Mucosa of rectum (tissue), 2 donors: ENCODE results near the gene CELA1.
A peak's percentile ranks its signal among the peaks of the same experiment; 100 is the strongest.

Experiments used
- H3K27ac ChIP-seq, 2 donors: one replicate each; pipeline ENCODE4 v1.7.0; 2013; ENCODE audit warnings: inconsistent platforms in 2 of 2, low read depth in 2 of 2, low read length in 2 of 2
- H3K27me3 ChIP-seq, 2 donors: one replicate each; pipeline ENCODE4 v1.7.0; 2013; ENCODE audit warnings: low read length in 2 of 2; ENCODE audit not compliant: control insufficient read depth in 2 of 2, insufficient read depth in 2 of 2
- H3K36me3 ChIP-seq, 2 donors: one replicate each; pipeline ENCODE4 v1.7.0; 2013; ENCODE audit warnings: low read length in 2 of 2; ENCODE audit not compliant: control insufficient read depth in 2 of 2, insufficient read depth in 2 of 2
- H3K4me1 ChIP-seq, 2 donors: one replicate each; pipeline ENCODE4 v1.7.0; 2013; ENCODE audit warnings: low read length in 2 of 2, mild to moderate bottlenecking in 1 of 2; ENCODE audit not compliant: control insufficient read depth in 2 of 2, insufficient read depth in 2 of 2
- H3K4me3 ChIP-seq, 2 donors: one replicate each; pipeline ENCODE4 v1.7.0; 2013; ENCODE audit warnings: low read length in 2 of 2
- H3K9ac ChIP-seq, 2 donors: one replicate each; pipeline ENCODE4 v1.7.0; 2013; ENCODE audit warnings: low read length in 2 of 2, low read depth in 1 of 2, mild to moderate bottlenecking in 1 of 2
- H3K9me3 ChIP-seq, 2 donors: one replicate each; pipeline ENCODE4 v1.7.0; 2013; ENCODE audit warnings: low read length in 2 of 2; ENCODE audit not compliant: control insufficient read depth in 2 of 2
- donor health status: healthy.
- donor health status: Normal muscosa, but diverticular disease.

CELA1 gene

DNA sequence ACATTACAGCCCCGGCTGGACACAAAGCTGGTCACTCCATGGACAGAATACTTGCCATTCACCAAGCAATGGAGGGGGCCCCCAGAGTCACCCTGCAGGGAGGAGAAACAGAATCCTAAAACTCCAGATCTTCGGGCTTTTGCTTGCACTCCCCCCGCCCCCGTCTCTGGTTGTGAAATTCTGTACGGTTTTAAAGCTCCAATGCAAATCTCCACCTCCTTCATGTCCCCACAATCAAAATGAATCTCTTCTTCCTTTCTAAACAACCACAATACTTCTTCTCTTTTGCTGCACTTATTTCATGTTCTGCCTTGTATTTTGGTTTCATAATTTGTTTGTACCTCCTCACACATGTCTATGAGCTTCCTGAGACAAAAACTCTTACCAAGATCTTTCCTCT lies 16.7 kb downstream of the CELA1 start:
- H3K9me3 ChIP-seq = no peaks in the 10 kb centered on the region
- no peak overlapping the region for H3K4me3 ChIP-seq
- H3K4me1 ChIP-seq = peaks cover 23 to 34% of the 10 kb centered on the region in 2 donors
- no peak overlapping the region for H3K27ac ChIP-seq
- no peaks in the 10 kb centered on the region for H3K36me3 ChIP-seq
- H3K9ac ChIP-seq = no peak overlapping the region
- H3K27me3 ChIP-seq = no peaks in the 10 kb centered on the region

DNA sequence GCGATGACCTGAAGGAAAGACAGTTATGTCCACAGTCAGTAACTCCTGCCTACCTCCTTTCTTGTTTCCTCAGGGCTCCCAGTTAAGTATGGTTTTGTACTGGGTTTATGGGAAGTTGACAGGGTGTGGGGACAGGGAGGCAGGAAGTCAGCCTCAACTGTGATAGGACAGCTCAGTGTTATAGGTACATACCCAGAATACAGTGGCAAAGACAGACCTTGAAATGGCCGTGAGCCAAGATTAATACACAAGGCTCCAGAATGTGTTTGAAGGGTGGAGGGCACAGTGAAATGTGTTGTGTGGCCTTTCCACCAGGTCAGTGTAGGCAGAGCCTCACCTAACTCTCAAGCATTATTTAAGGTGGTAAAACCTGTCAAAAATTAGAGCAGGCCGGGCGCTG lies 17.9 kb downstream of the CELA1 start:
- Histone ChIP-seq H3K9me3 (no peaks in the 10 kb centered on the region), H3K4me3 (peak overlapping the region in 1 of 2 donors; percentile 7), H3K36me3 (no peaks in the 10 kb centered on the region), H3K4me1 (peaks cover 20 to 24% of the 10 kb centered on the region in 2 donors), H3K9ac (no peak overlapping the region), H3K27me3 (no peaks in the 10 kb centered on the region), H3K27ac (peak overlapping the region in 1 of 2 donors; percentile 21)

DNA sequence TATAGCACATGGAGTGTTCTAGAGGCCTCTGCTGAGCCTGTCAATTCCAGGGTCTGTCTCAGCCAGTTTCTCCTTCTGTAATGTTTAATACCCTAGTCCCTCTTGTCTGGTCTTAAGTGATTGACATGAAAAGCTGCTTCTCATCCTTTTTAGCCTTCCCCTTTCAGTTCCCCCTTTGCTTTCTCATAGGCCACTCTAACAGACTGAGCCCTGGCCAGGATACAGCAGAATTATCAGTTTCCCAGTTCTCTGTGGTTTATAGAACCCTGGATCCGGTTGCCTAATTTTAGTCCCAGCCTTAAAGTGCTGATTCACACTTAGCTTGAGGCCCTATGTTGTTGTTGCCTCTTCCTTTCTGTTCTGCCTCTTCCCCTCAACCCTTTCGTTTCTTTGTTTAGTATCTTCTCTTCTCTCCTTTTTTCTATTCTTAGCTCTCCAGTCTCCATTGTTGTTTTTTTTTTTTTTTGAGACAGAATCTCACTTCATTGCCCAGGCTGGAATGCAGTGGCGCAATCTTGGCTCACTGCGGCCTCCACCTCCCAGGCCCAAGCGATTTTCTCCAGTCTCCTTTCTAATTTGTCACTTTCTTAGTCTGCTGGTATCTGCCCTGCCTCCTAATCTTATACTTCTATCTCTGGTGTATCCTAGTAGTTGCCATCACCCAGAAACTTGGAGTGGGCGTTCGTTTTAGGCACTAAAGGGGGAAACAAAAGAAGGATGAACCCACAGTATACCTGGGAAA lies 19.6 kb downstream of the CELA1 start:
- H3K4me3 ChIP-seq = no peak overlapping the region

DNA sequence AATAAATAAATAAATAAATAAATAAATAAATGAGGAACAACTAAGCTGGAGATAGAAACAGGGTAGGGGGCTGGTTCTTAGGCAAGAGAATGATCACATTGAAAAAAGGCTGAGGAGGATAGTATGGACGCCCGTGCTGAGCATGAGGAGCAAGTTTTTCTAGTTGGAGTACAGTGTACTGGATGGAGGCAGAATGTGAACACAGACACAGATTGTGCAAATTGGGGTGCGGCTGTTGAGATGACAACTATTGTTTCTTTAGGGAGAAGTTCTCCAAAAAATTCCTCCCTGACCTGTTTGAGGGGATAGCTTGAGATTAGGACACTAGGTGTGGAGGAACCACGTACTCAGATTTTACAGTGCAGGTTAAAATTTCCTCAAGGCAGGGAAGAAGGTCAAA lies 21.5 kb downstream of the CELA1 start:
- H3K4me1 ChIP-seq = peaks cover 23 to 30% of the 10 kb centered on the region in 2 donors
- H3K27me3 ChIP-seq = no peaks in the 10 kb centered on the region
- H3K27ac ChIP-seq = no peak overlapping the region

More for the DNA sequence above, 19.6 kb downstream of the CELA1 start:
- peaks cover 17 to 20% of the 10 kb centered on the region in 2 donors for H3K4me1 ChIP-seq
- no peaks in the 10 kb centered on the region for H3K9me3 ChIP-seq
- H3K9ac ChIP-seq = no peak overlapping the region
- H3K27ac ChIP-seq = peak overlapping the region; percentile 17 to 43
- H3K36me3 ChIP-seq = no peaks in the 10 kb centered on the region
- no peaks in the 10 kb centered on the region for H3K27me3 ChIP-seq

DNA sequence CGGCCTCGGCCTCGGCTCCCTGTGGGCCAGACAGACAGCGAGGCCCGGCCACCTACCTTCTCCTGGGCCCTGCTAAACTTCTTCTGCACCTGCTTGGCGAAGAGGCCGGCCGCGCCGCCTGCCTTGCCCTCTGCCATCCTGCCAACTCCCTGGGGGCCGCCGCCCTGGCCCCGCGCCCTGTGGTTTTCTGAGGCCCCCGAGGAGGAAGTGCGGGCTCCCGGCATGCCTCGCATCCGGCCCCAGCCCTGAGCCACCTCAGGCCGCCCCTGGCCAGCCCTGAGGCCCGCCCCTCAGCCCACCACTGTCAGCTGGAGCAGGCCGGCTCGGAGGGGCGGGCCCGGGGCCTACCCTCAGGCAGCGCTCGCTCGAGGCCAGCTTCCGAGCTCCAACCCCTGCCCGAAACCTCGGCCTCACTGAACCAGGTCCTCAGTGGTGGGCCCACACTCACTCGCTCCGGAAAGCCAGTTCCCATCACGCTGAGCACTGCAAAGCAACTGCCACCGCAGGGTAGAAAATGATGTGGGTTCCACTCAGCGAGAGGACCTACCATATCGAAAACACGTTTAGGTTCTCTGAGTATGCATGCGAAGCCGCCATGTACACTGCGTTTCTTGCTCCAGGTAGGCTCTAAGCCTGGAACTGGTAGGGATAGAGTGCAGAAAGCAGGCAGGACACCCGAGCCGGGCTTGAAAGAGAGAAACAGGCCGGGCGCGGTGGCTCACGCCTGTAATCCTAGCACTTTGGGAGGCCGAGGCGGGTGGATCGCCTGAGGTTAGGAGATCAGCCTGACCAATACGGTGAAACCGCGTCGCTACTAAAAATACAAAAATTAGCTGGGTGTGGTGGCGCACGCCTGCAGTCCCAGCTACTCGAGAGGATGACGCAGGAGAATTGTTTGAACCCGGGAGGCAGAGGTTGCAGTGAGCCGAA lies 22.2 kb downstream of the CELA1 start, which contains the start of gene BIN2:
Gene BIN2 (minus strand): TSS at position 209 of the 930 bp plus-strand sequence. CDS start 72 bp downstream, at position 137.
- Histone ChIP-seq H3K9ac (peak within 1 kb of the TSS; percentile 45 to 61), H3K4me3 (peak within 1 kb of the TSS; percentile 5 to 65)

More for the DNA sequence above, 21.5 kb downstream of the CELA1 start:
- no peaks in the 10 kb centered on the region for H3K9me3 ChIP-seq
- no peak overlapping the region for H3K9ac ChIP-seq
- no peaks in the 10 kb centered on the region for H3K36me3 ChIP-seq
- no peak overlapping the region for H3K4me3 ChIP-seq

DNA sequence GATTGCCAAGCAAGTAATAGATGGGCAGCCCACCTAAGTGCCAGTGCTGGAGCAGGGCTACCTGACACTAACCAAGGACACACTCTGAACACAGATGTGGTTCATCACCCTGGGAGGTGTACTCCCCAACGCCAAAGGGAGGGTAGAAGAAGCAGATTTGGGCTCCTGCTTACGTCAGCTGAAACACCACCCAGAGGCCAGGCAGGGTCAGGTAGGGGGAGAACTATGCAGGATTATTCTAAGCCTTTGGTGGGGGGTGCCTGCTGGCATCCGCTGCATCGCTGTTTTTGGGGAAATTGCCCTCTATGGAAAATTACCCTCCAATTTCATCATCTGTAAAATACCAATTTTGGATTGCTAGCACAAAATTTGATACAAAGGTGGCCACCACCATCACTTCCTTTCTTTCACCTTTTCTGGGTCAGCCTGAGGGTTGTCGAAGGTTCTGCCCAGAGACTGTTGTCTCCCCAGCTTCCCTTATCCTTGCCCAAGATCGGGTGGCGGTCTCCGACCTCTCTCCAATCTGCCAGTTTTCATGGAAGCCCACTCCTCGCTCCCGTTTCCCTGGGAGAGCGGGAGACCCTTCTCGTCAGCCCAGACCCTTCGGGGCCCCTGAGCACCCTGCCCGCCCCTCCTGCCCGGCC lies 23.0 kb downstream of the CELA1 start:
- H3K9me3 ChIP-seq = no peaks in the 10 kb centered on the region
- H3K4me1 ChIP-seq = peaks cover 20 to 28% of the 10 kb centered on the region in 2 donors
- H3K27ac ChIP-seq = peak overlapping the region; percentile 60 to 85
- peak overlapping the region; percentile 45 to 61 for H3K9ac ChIP-seq
- peak overlapping the region; percentile 5 to 65 for H3K4me3 ChIP-seq
- no peaks in the 10 kb centered on the region for H3K36me3 ChIP-seq
- no peaks in the 10 kb centered on the region for H3K27me3 ChIP-seq

More for the DNA sequence above, 22.2 kb downstream of the CELA1 start, which contains the start of gene BIN2:
- Histone ChIP-seq H3K9me3 (no peaks in the 10 kb centered on the region), H3K27ac (peak within 1 kb of the TSS; percentile 60 to 85), H3K27me3 (no peaks in the 10 kb centered on the region), H3K36me3 (no peaks in the 10 kb centered on the region), H3K4me1 (peaks cover 20 to 28% of the 10 kb centered on the region in 2 donors)

DNA sequence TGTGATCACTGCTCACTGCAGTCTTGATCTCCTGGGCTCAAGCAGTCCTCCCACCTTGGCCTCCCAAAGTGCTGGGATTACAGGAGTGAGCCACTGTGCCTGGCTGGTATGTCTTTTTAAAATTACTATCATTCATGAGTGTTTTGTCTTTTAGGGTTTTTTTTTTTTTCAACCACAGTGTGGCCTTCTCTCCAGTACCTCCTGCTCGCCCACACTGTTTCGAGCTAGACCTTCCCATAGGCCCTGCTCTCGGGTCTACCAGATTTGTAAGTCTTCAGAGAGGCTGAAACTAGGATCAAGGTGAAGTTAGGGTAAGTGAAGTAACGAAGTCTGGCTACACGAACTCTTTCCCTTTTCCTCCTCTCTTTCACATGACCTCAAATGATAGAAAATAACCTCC lies 24.0 kb downstream of the CELA1 start:
- H3K36me3 ChIP-seq = no peaks in the 10 kb centered on the region
- H3K27me3 ChIP-seq = no peaks in the 10 kb centered on the region
- peak overlapping the region; percentile 60 to 85 for H3K27ac ChIP-seq
- no peaks in the 10 kb centered on the region for H3K9me3 ChIP-seq
- H3K4me3 ChIP-seq = peak overlapping the region in 1 of 2 donors; percentile 65
- no peak overlapping the region for H3K9ac ChIP-seq
- H3K4me1 ChIP-seq = peaks cover 20 to 25% of the 10 kb centered on the region in 2 donors

DNA sequence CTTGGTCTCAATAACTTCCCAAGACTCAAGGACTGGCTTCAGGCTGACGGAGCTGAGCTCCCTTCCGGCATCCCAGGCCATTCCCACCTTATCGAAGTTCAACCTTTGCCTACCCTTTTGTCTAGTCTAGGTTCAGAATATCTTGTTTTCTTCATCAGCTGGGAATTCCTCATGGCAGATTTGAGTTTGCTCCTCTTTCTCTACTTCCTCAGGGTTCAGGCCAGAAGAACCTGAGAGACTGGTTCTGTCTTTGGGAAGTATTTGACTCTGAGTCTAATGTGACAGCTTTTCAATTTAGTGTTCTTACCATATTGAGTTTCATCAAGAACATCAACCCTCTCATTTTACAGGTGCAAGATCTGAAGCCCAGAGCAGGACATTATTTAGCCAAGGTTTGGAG lies 24.6 kb downstream of the CELA1 start:
- Histone ChIP-seq H3K9me3 (no peaks in the 10 kb centered on the region), H3K36me3 (no peaks in the 10 kb centered on the region), H3K4me1 (peaks cover 20 to 22% of the 10 kb centered on the region in 2 donors), H3K4me3 (peak overlapping the region in 1 of 2 donors; percentile 2), H3K27me3 (no peaks in the 10 kb centered on the region), H3K9ac (no peak overlapping the region), H3K27ac (no peak overlapping the region)

DNA sequence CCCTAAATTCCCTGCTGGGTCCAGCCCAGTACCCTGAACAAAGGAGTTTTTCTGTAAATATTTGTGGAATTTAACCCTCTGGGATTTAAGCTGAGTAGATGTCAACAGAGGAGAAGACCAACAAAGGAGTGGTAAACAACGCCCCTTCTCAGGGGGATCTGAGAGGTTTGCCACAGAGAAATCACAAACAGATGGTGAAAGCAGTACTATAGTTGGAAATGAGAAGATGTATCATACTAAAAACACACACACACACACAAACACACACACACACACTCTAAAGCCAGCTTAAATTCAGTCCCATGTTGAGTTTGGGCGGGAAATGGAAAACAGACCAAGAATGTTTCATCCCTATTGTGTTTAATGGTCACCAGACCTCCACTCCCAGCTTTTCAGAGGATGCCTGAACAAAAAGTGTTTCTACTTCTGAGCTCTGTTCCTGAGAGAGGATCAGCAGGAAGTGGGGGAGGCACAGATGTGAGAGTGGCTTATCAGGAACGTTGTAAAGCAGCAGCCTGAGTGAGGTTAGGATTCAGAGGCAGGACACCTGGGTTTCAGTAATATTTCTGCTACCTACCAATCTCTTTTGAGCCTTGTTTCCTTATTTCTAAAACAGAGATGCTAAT lies 25.7 kb downstream of the CELA1 start:
- H3K4me1 ChIP-seq = peaks cover 14 to 16% of the 10 kb centered on the region in 2 donors
- peak overlapping the region; percentile 33 to 44 for H3K27ac ChIP-seq
- no peak overlapping the region for H3K9ac ChIP-seq
- peak overlapping the region in 1 of 2 donors; percentile 5 for H3K4me3 ChIP-seq
- H3K36me3 ChIP-seq = no peaks in the 10 kb centered on the region
- H3K27me3 ChIP-seq = no peaks in the 10 kb centered on the region
- no peaks in the 10 kb centered on the region for H3K9me3 ChIP-seq
